ENCODE measurements around the gene CD81. TPM values are rescaled to one million over a fixed set of nuclear protein-coding genes. Genes with fewer than 3 reads are reported as not detected.

The CD81 gene
- total RNA-seq, 3 donors from 2014 or later (not counting 1 experiment from before 2014, with no cell fraction given) = 263 to 292 (median 263) TPM

- Mint-ChIP-seq H3K27ac (no peak overlapping the region), H3K27me3 (ENCODE audit: low read depth in 2 of 2) (peaks cover 0 to 4% of the 10 kb centered on the region in 2 donors), H3K9me3 (no peaks in the 10 kb centered on the region), H3K36me3 (no peaks in the 10 kb centered on the region), H3K4me1 (peaks cover 11 to 23% of the 10 kb centered on the region in 2 donors), H3K4me3 (no peak overlapping the region)
- DNase-seq = no peak
- ATAC-seq = no peak
- TF ChIP-seq CTCF (IDR thresholded peaks at IDR 0.05) = no peak
- H3K27me3 ChIP-seq (ENCODE audit: control insufficient read depth, insufficient read depth, low read length) = no peaks in the 10 kb centered on the region
- peaks cover 25% of the 10 kb centered on the region for H3K4me1 ChIP-seq (ENCODE audit: control insufficient read depth, insufficient read depth, low read length)
- no peak overlapping the region for H3K4me3 ChIP-seq (ENCODE audit: low read length)
- intact Hi-C loops (cut with micrococcal nuclease) = no loop called here
- no peaks in the 10 kb centered on the region for H3K9me3 ChIP-seq (ENCODE audit: control insufficient read depth, insufficient read depth, low read length)
- H3K27ac ChIP-seq (ENCODE audit: low read length) = no peak overlapping the region
- no peaks in the 10 kb centered on the region for H3K36me3 ChIP-seq (ENCODE audit: control insufficient read depth, insufficient read depth, low read length)
- WGBS (ENCODE audit: insufficient coverage) = 97% methylated on average over 15 of the region's 15 CpGs
Observed at GRCh38 chr11:2374456-2375201, 2.5 kb upstream of the CD81 start.

- 97% methylated on average over 6 of the region's 6 CpGs for WGBS (ENCODE audit: insufficient coverage)
- Mint-ChIP-seq H3K9me3 (no peaks in the 10 kb centered on the region), H3K36me3 (no peaks in the 10 kb centered on the region), H3K27ac (no peak overlapping the region), H3K4me1 (peaks cover 19 to 31% of the 10 kb centered on the region in 2 donors), H3K27me3 (ENCODE audit: low read depth in 2 of 2) (peaks cover 0 to 3% of the 10 kb centered on the region in 2 donors), H3K4me3 (peak overlapping the region; percentile 58)
- H3K36me3 ChIP-seq (ENCODE audit: control insufficient read depth, insufficient read depth, low read length) = peaks cover 2% of the 10 kb centered on the region
- ATAC-seq (no peak), DNase-seq (no peak)
- no peak overlapping the region for H3K4me3 ChIP-seq (ENCODE audit: low read length)
- intact Hi-C loops (cut with micrococcal nuclease) = no loop called here
- no peaks in the 10 kb centered on the region for H3K27me3 ChIP-seq (ENCODE audit: control insufficient read depth, insufficient read depth, low read length)
- H3K27ac ChIP-seq (ENCODE audit: low read length) = no peak overlapping the region
- H3K9me3 ChIP-seq (ENCODE audit: control insufficient read depth, insufficient read depth, low read length) = no peaks in the 10 kb centered on the region
- peaks cover 33% of the 10 kb centered on the region for H3K4me1 ChIP-seq (ENCODE audit: control insufficient read depth, insufficient read depth, low read length)
- no peak for TF ChIP-seq CTCF (IDR thresholded peaks at IDR 0.05)
Observed at GRCh38 chr11:2375341-2375853, 1.7 kb upstream of the CD81 start.

- intact Hi-C loops (cut with micrococcal nuclease) = no loop called here
- peak overlapping the region; percentile 58 for H3K4me3 Mint-ChIP-seq
- Histone ChIP-seq H3K27me3 (ENCODE audit: control insufficient read depth, insufficient read depth, low read length) (no peaks in the 10 kb centered on the region), H3K36me3 (ENCODE audit: control insufficient read depth, insufficient read depth, low read length) (peaks cover 2% of the 10 kb centered on the region), H3K9me3 (ENCODE audit: control insufficient read depth, insufficient read depth, low read length) (no peaks in the 10 kb centered on the region), H3K4me3 (ENCODE audit: low read length) (no peak overlapping the region), H3K27ac (ENCODE audit: low read length) (no peak overlapping the region), H3K4me1 (ENCODE audit: control insufficient read depth, insufficient read depth, low read length) (peaks cover 39% of the 10 kb centered on the region)
- peaks cover 25 to 37% of the 10 kb centered on the region in 2 donors for H3K4me1 Mint-ChIP-seq
- no peak for ATAC-seq
- no peak for TF ChIP-seq CTCF (IDR thresholded peaks at IDR 0.05)
- peak overlapping the region in 1 of 2 donors; percentile 88 for H3K27ac Mint-ChIP-seq
- no peaks in the 10 kb centered on the region for H3K9me3 Mint-ChIP-seq
- H3K27me3 Mint-ChIP-seq (ENCODE audit: low read depth in 2 of 2) = peaks cover 0 to 3% of the 10 kb centered on the region in 2 donors
- no peaks in the 10 kb centered on the region for H3K36me3 Mint-ChIP-seq
- WGBS (ENCODE audit: insufficient coverage) = 93% methylated on average over 16 of the region's 16 CpGs
- peak in 1 of 2 donors; percentile 6 for DNase-seq
Observed at GRCh38 chr11:2375964-2376551, 1.1 kb upstream of the CD81 start.

Data from natural killer cell (primary cell).